Ureter (tissue), 1 donor: ENCODE measurements around the gene BRD9. TPM values are rescaled to one million over a fixed set of nuclear protein-coding genes. Genes with fewer than 3 reads are reported as not detected.

Source experiments
- total RNA-seq: library from RNA; stranded (reverse); gene quantifications from one replicate; pipeline ENCODE4 v1.2.4, GENCODE V29; 2023
- donor health status: DM: yes; HTN: yes; CAD: no.

Gene BRD9
- total RNA-seq, 1 donor from 2014 or later: 63.6 TPM

Other genes with a start within 250 kb of the BRD9 start
- gene TPPP, start 199.4 kb downstream of the BRD9 start, total RNA-seq: 7.5 TPM
- gene ZDHHC11B, start 108.1 kb downstream of the BRD9 start, total RNA-seq: 15.6 TPM
- 39.5 TPM for gene ZDHHC11, start 41.8 kb downstream of the BRD9 start, total RNA-seq
- gene TRIP13, start 83 bp upstream of the BRD9 start, total RNA-seq: 1.7 TPM
- 14.2 TPM for gene NKD2, start 116.0 kb upstream of the BRD9 start, total RNA-seq
- 77.0 TPM for gene SLC12A7, start 219.3 kb upstream of the BRD9 start, total RNA-seq